GM12875 (cell line): ENCODE measurements around the gene FAS.
"Not testable (repeated sequence)": the region's sequence is repeated elsewhere in the genome, so short reads cannot be mapped to it uniquely, and the experiment has no call there.

Source experiments
- H3K4me3 ChIP-seq: one replicate; pipeline ENCODE4 v1.5.1; 2011; ENCODE audit warnings: low read depth, low read length, control low read depth
- CTCF ChIP-seq: IDR thresholded peaks from 2 replicates; pipeline ENCODE4 v1.5.1; 2011; ENCODE audit warnings: low read depth, mild to moderate bottlenecking, control low read depth, inconsistent platforms, low read length, moderate library complexity, borderline replicate concordance; ENCODE audit not compliant: insufficient read depth

The FAS gene

GRCh38 chr10:88999625-89000024 is 9.0 kb downstream of the FAS start:
- TF ChIP-seq CTCF: no peak
- no peak overlapping the region for H3K4me3 ChIP-seq

- TF ChIP-seq CTCF: no peak
- no peak overlapping the region for H3K4me3 ChIP-seq
These were observed 10.6 kb downstream of the FAS start for GRCh38 chr10:89001024-89001728.

- TF ChIP-seq CTCF: no peak
- no peak overlapping the region for H3K4me3 ChIP-seq
These were observed 11.1 kb downstream of the FAS start for GRCh38 chr10:89001729-89002072.

- TF ChIP-seq CTCF: no peak
- H3K4me3 ChIP-seq: no peak overlapping the region
These were observed 11.8 kb downstream of the FAS start for GRCh38 chr10:89002226-89002978.

- H3K4me3 ChIP-seq: no peak overlapping the region
- no peak for TF ChIP-seq CTCF
These were observed 12.7 kb downstream of the FAS start for GRCh38 chr10:89003344-89003743.

GRCh38 chr10:89007129-89007893 is 16.7 kb downstream of the FAS start:
- H3K4me3 ChIP-seq: no peak overlapping the region
- no peak for TF ChIP-seq CTCF

GRCh38 chr10:89018700-89019346 is 28.2 kb downstream of the FAS start:
- not testable (repeated sequence) for H3K4me3 ChIP-seq
